GM12892 (cell line): ENCODE results near the gene LAMA3.

Experiments
- POLR2A ChIP-seq: IDR thresholded peaks from 2 replicates; pipeline ENCODE4 v1.6.1; 2011; ENCODE audit warnings: low read depth, low read length, control low read depth
- POLR2AphosphoS5 ChIP-seq: IDR thresholded peaks from 2 replicates; pipeline ENCODE4 v1.6.1; 2011; ENCODE audit warnings: low read depth, low read length, control low read depth
- TAF1 ChIP-seq: IDR thresholded peaks from 2 replicates; pipeline ENCODE4 v1.6.1; 2011; ENCODE audit warnings: low read depth, mild to moderate bottlenecking, control low read depth, low read length, borderline replicate concordance

GRCh38 chr18:23880931-23881617 lies 191.8 kb downstream of the LAMA3 start:
- no peak for TF ChIP-seq POLR2AphosphoS5
- TF ChIP-seq POLR2A = no peak
- no peak for TF ChIP-seq TAF1
